SK-N-SH (cell line): ENCODE measurements around the gene ZNF544.

Experiments used
- ELF1 ChIP-seq: IDR thresholded peaks from 2 replicates; pipeline ENCODE4 v1.4.0; 2012
- TEAD4 ChIP-seq: IDR thresholded peaks from 2 replicates; pipeline ENCODE4 v1.4.0; 2012; ENCODE audit warnings: mild to moderate bottlenecking, borderline replicate concordance; ENCODE audit not compliant: insufficient read depth
- TF ChIP-seq, protein P1 (sequence below): fragments of 200-600 bp; sonication (generic); IDR thresholded peaks from 2 replicates; pipeline ENCODE4 v1.6.1; 2017; ENCODE audit warnings: antibody characterized with exemption, mild to moderate bottlenecking, moderate library complexity

- TF ChIP-seq TEAD4 (no peak), ELF1 (no peak)
- TF ChIP-seq, protein P1, sequence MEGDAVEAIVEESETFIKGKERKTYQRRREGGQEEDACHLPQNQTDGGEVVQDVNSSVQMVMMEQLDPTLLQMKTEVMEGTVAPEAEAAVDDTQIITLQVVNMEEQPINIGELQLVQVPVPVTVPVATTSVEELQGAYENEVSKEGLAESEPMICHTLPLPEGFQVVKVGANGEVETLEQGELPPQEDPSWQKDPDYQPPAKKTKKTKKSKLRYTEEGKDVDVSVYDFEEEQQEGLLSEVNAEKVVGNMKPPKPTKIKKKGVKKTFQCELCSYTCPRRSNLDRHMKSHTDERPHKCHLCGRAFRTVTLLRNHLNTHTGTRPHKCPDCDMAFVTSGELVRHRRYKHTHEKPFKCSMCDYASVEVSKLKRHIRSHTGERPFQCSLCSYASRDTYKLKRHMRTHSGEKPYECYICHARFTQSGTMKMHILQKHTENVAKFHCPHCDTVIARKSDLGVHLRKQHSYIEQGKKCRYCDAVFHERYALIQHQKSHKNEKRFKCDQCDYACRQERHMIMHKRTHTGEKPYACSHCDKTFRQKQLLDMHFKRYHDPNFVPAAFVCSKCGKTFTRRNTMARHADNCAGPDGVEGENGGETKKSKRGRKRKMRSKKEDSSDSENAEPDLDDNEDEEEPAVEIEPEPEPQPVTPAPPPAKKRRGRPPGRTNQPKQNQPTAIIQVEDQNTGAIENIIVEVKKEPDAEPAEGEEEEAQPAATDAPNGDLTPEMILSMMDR, result no peak
Measured at GRCh38 chr19:58268344-58268743, 39.6 kb downstream of the ZNF544 start.
